Lung (tissue), 12 donors: ENCODE data around the gene SNCA. TPM values are rescaled to one million over a fixed set of nuclear protein-coding genes. Genes with fewer than 3 reads are reported as not detected.

Source experiments
- ATAC-seq: fragments of 200-7000 bp; cut with Tn5 transposase; one replicate; pipeline ENCODE4 v1.9.1; 2020; ENCODE audit warnings: moderate number of reproducible peaks; ENCODE audit not compliant: insufficient read depth, low FRiP score
- DNase-seq, 3 donors: peaks; one replicate each; pipeline ENCODE4 v3.0.0-alpha.2; 2013 to 2017
- H3K27ac ChIP-seq, 2 donors: one replicate each; pipeline ENCODE4 v1.5.1; 2013; ENCODE audit warnings: mild to moderate bottlenecking in 2 of 2, moderate library complexity in 2 of 2, control low read depth in 1 of 2, inconsistent platforms in 1 of 2, low read depth in 1 of 2, low read length in 1 of 2
- H3K27me3 ChIP-seq, 3 donors: one replicate each; pipeline ENCODE4 v1.5.1; 2013; ENCODE audit warnings: low read length in 2 of 3; ENCODE audit not compliant: control insufficient read depth in 3 of 3, insufficient read depth in 3 of 3
- H3K36me3 ChIP-seq, 4 donors: one replicate each; pipeline ENCODE4 v1.5.1; 2013; ENCODE audit warnings: low read length in 4 of 4, mild to moderate bottlenecking in 1 of 4, moderate library complexity in 1 of 4; ENCODE audit not compliant: control insufficient read depth in 4 of 4, insufficient read depth in 4 of 4
- H3K4me1 ChIP-seq, 5 donors: one replicate each; pipeline ENCODE4 v1.5.1; 2013; ENCODE audit warnings: low read length in 5 of 5, mild to moderate bottlenecking in 2 of 5, moderate library complexity in 1 of 5; ENCODE audit not compliant: control insufficient read depth in 5 of 5, insufficient read depth in 5 of 5
- H3K4me3 ChIP-seq: one replicate; pipeline ENCODE4 v1.5.1; 2013; ENCODE audit warnings: mild to moderate bottlenecking, control low read depth, moderate library complexity
- H3K9ac ChIP-seq, 2 donors: one replicate each; pipeline ENCODE4 v1.5.1; 2013; ENCODE audit warnings: low read length in 2 of 2, control low read depth in 1 of 2; ENCODE audit not compliant: insufficient read depth in 1 of 2
- H3K9me3 ChIP-seq, 4 donors: one replicate each; pipeline ENCODE4 v1.5.1; 2013; ENCODE audit warnings: low read length in 3 of 4, mild to moderate bottlenecking in 1 of 4, moderate library complexity in 1 of 4; ENCODE audit not compliant: control insufficient read depth in 4 of 4, insufficient read depth in 3 of 4
- WGBS, 2 donors: extraction: QIAGEN DNeasy Blood & Tissue Kit; methylation state at CpG; one replicate each; pipeline ENCODE4 v1.1.7; 2013; 5-methylcytosine and 5-hydroxymethylcytosine counted together
- polyA plus RNA-seq, 2 donors: library from polyadenylated mRNA; stranded (reverse); fragments of 200-250 nt; gene quantifications; one replicate each; pipeline ENCODE4 v1.2.1, GENCODE V29; 2013
- total RNA-seq, 2 donors: library from RNA; depleted of rRNA in 1 of 2; stranded (reverse); fragments of >200 nt in 1 of 2; gene quantifications; one replicate each; pipeline ENCODE4 v1.2.1, GENCODE V29; 2014 to 2021
- TF ChIP-seq, protein P1 (sequence below): IDR thresholded peaks from 2 replicates; pipeline ENCODE4 v1.5.1; 2012; ENCODE audit warnings: mild to moderate bottlenecking; ENCODE audit errors: control extremely low read depth, extremely low read depth
- donor health status: control.
- donor health status: control.
- donor health status: Bipolar disorder and iron deficiency.
- donor health status: healthy.
- donor health status: DM: yes; HTN: yes; CAD: no.

Gene SNCA
- total and polyA plus RNA-seq, 4 donors: 7.1 to 60.4 (median 12.3) TPM

DNA sequence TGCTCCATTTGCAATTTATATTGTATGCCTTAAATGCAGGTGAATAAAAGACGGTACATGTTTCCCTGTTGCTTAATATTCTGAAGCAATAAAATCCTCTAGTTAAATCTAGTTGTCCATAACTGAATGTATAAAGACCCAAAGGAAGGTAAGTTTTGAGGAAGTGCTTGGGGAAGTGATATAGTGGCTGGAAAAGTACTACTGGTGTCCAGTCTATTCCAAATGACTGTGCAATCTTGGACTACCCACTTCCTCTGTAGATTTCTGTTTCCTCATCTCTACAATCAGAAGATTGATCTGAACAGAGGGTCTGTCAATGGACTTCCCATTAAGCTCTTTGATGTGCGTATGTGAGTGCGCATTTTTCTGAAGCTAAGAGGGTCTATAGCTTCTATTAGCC lies 17.0 kb downstream of the SNCA start:
- DNase-seq (no peak), ATAC-seq (no peak)
- Histone ChIP-seq H3K4me1 (peaks cover 0 to 3% (median 0%) of the 10 kb centered on the region in 5 donors), H3K9me3 (no peaks in the 10 kb centered on the region), H3K4me3 (no peak overlapping the region), H3K9ac (no peak overlapping the region), H3K36me3 (peaks cover 0 to 14% (median 5%) of the 10 kb centered on the region in 4 donors), H3K27ac (no peak overlapping the region), H3K27me3 (no peaks in the 10 kb centered on the region)
- WGBS, 2 donors: 70 to 85% methylated on average over 3 of the region's 3 CpGs
- TF ChIP-seq, protein P1, sequence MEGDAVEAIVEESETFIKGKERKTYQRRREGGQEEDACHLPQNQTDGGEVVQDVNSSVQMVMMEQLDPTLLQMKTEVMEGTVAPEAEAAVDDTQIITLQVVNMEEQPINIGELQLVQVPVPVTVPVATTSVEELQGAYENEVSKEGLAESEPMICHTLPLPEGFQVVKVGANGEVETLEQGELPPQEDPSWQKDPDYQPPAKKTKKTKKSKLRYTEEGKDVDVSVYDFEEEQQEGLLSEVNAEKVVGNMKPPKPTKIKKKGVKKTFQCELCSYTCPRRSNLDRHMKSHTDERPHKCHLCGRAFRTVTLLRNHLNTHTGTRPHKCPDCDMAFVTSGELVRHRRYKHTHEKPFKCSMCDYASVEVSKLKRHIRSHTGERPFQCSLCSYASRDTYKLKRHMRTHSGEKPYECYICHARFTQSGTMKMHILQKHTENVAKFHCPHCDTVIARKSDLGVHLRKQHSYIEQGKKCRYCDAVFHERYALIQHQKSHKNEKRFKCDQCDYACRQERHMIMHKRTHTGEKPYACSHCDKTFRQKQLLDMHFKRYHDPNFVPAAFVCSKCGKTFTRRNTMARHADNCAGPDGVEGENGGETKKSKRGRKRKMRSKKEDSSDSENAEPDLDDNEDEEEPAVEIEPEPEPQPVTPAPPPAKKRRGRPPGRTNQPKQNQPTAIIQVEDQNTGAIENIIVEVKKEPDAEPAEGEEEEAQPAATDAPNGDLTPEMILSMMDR: no peak

DNA sequence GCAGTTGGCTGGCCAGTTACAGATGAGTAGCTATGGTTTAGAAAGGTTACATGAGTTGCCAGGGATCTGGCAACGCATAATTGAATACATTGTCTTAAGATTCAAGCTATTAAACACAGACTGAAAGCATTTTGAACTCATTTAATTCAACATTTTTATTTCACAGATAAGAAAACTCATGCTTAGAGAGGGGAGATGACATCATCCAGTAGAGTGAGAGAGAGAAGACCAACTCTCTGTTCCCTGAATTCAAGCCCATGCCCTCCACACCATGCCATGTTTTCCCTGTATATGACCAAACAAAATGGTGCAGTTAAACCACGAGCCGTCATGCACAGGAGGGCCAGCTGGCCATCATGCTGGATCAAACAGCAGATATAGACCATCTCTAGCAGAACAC lies 22.6 kb downstream of the SNCA start:
- no peak for DNase-seq
- H3K27ac ChIP-seq: no peak overlapping the region
- 95 to 97% methylated on average over 3 of the region's 3 CpGs for WGBS, 2 donors
- TF ChIP-seq, protein P1: no peak
- no peak overlapping the region for H3K9ac ChIP-seq
- H3K4me3 ChIP-seq: no peak overlapping the region
- H3K27me3 ChIP-seq: no peaks in the 10 kb centered on the region
- H3K9me3 ChIP-seq: no peaks in the 10 kb centered on the region
- no peak for ATAC-seq
- no peaks in the 10 kb centered on the region for H3K4me1 ChIP-seq
- peaks cover 0 to 11% (median 1%) of the 10 kb centered on the region in 4 donors for H3K36me3 ChIP-seq

DNA sequence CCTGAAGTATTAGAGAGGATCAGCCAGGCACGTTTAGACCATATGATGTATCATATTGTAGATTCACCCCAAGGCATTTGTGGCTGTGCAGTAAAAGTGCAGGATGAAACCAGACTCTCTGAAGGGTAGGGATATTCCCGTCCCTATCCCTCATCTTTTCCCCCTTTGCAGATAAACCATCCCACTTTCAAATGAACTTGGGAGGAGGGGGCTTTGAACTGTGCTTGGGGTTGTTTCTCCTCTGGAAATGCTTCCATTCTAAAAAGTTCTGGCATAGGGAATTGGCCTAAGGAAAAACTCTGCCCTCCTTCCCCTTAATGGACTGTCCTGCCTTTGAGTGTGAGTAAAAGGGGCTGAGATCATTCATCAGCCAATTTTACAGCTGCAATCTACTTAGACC lies 23.8 kb downstream of the SNCA start:
- WGBS, 2 donors: 78 to 83% methylated on average over 2 of the region's 2 CpGs
- Histone ChIP-seq H3K9me3 (no peaks in the 10 kb centered on the region), H3K4me3 (no peak overlapping the region), H3K27me3 (no peaks in the 10 kb centered on the region), H3K9ac (no peak overlapping the region), H3K4me1 (no peaks in the 10 kb centered on the region), H3K27ac (no peak overlapping the region), H3K36me3 (peaks cover 0 to 11% (median 0%) of the 10 kb centered on the region in 4 donors)
- ATAC-seq (no peak), DNase-seq (no peak)
- TF ChIP-seq, protein P1: no peak
